ENCODE data around the gene SLC25A34. TPM values are rescaled to one million over a fixed set of nuclear protein-coding genes. Genes with fewer than 3 reads are reported as not detected.
A peak's percentile ranks its signal among the peaks of the same experiment; 100 is the strongest.

SLC25A34 gene
- polyA plus RNA-seq, 3 donors: 0.08 to 2.7 (median 0.61) TPM

DNA sequence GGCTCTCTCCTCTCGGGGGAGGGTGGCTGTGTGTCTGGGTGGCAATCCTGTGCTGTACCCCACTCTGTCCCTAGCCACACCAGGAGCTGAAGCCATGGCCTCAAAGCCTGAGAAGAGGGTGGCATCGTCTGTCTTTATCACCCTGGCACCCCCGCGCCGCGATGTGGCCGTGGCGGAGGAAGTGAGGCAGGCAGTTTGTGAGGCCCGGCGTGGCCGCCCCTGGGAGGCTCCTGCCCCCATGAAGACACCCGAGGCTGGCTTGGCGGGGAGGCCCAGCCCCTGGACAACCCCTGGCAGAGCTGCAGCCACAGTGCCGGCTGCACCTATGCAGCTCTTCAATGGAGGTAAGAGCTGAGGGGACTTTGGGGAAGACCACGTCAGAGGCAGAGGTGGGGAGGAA is 28.8 kb downstream of the SLC25A34 start:
- Histone ChIP-seq H3K27ac (ENCODE audit: low read depth in 1 of 2, low read length in 2 of 2) (no peak overlapping the region), H3K9me3 (replicated peaks in 1 of 2; ENCODE audit: control insufficient read depth in 1 of 2, insufficient read depth in 1 of 2, low read length in 2 of 2) (peaks cover 0 to 5% of the 10 kb centered on the region in 2 donors), H3K9ac (ENCODE audit: insufficient read depth, low read length, poor library complexity, severe bottlenecking) (no peak overlapping the region), H3K79me2 (ENCODE audit: insufficient read depth, low read length) (no peaks in the 10 kb centered on the region), H3K4me1 (ENCODE audit: control insufficient read depth in 1 of 2, insufficient read depth in 2 of 2, low read length in 2 of 2) (no peaks in the 10 kb centered on the region), H3K4me2 (replicated peaks; ENCODE audit: extremely low read depth, low read length, poor library complexity, severe bottlenecking) (no peak overlapping the region), H3K36me3 (replicated peaks in 1 of 2; ENCODE audit: control insufficient read depth in 1 of 2, insufficient read depth in 2 of 2, low read length in 2 of 2) (no peaks in the 10 kb centered on the region), H2AFZ (ENCODE audit: insufficient read depth, low read depth, low read length, poor library complexity, severe bottlenecking) (no peak overlapping the region), H3K4me3 (replicated peaks in 1 of 3; ENCODE audit: low read depth in 2 of 3, low read length in 3 of 3) (no peak overlapping the region), H4K20me1 (ENCODE audit: insufficient read depth, low read length) (no peaks in the 10 kb centered on the region), H3K27me3 (ENCODE audit: control insufficient read depth in 2 of 2, insufficient read depth in 2 of 2, low read length in 2 of 2) (peaks cover 7 to 24% of the 10 kb centered on the region in 2 donors)
- intact Hi-C loops (cut with micrococcal nuclease): no loop called here
- Mint-ChIP-seq H3K27ac (no peak overlapping the region), H3K9me3 (peaks cover 0 to 2% (median 0%) of the 10 kb centered on the region in 7 donors), H3K27me3 (ENCODE audit: low read depth in 3 of 3) (peaks cover 30 to 56% (median 33%) of the 10 kb centered on the region in 3 donors), H3K36me3 (no peaks in the 10 kb centered on the region), H3K4me3 (no peak overlapping the region), H3K4me1 (no peaks in the 10 kb centered on the region)
- TF ChIP-seq, protein P1, sequence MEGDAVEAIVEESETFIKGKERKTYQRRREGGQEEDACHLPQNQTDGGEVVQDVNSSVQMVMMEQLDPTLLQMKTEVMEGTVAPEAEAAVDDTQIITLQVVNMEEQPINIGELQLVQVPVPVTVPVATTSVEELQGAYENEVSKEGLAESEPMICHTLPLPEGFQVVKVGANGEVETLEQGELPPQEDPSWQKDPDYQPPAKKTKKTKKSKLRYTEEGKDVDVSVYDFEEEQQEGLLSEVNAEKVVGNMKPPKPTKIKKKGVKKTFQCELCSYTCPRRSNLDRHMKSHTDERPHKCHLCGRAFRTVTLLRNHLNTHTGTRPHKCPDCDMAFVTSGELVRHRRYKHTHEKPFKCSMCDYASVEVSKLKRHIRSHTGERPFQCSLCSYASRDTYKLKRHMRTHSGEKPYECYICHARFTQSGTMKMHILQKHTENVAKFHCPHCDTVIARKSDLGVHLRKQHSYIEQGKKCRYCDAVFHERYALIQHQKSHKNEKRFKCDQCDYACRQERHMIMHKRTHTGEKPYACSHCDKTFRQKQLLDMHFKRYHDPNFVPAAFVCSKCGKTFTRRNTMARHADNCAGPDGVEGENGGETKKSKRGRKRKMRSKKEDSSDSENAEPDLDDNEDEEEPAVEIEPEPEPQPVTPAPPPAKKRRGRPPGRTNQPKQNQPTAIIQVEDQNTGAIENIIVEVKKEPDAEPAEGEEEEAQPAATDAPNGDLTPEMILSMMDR (IDR thresholded peaks at IDR 0.05): no peak
- no peak for DNase-seq
- 77% methylated on average over 10 of the region's 15 CpGs for WGBS (ENCODE audit: insufficient coverage)

DNA sequence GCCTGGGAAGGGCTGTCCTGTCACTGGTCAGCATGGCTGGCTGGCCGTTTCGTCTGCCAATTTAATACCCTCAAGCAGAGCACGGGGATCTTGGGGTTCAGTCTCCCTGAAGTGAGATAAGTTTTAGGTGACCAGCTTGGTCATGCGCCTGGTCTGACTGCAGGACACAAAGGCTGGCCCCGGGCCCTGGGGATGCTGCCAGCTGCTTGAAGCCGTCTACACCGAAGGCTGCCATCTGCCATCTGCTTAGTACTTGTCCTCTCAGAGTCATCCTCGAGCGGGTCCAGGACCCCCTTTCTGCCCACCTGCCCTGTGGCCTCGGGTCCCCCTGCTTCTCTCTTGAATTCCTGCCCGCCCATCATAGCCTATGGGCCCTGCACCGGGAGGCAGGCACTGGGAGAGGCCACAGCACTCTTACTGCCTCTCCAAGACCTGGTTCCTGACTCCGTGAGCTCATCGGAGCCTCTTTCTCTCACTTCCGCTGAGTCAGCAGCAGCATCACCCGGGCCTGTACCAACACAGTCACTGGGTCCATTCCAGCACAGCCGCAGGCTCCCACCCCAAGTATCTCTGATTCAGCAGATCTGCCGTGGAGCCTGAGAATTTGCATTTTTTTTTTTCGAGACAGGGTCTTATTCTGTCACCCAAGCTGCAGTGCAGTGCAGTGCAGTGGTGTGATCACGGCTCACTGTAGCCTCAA is 29.6 kb downstream of the SLC25A34 start:
- intact Hi-C loops (cut with micrococcal nuclease): no loop called here
- Histone ChIP-seq H3K9me3 (replicated peaks in 1 of 2; ENCODE audit: control insufficient read depth in 1 of 2, insufficient read depth in 1 of 2, low read length in 2 of 2) (peaks cover 0 to 5% of the 10 kb centered on the region in 2 donors), H2AFZ (ENCODE audit: insufficient read depth, low read depth, low read length, poor library complexity, severe bottlenecking) (no peak overlapping the region)

More for the DNA sequence above, 29.6 kb downstream of the SLC25A34 start:
- H3K4me1 Mint-ChIP-seq: no peaks in the 10 kb centered on the region
- no peak overlapping the region for H3K9ac ChIP-seq (ENCODE audit: insufficient read depth, low read length, poor library complexity, severe bottlenecking)
- H3K79me2 ChIP-seq (ENCODE audit: insufficient read depth, low read length): no peaks in the 10 kb centered on the region
- TF ChIP-seq, protein P1 (IDR thresholded peaks at IDR 0.05): no peak
- no peak overlapping the region for H3K4me3 ChIP-seq (replicated peaks in 1 of 3; ENCODE audit: low read depth in 2 of 3, low read length in 3 of 3)
- H3K36me3 ChIP-seq (replicated peaks in 1 of 2; ENCODE audit: control insufficient read depth in 1 of 2, insufficient read depth in 2 of 2, low read length in 2 of 2): no peaks in the 10 kb centered on the region
- no peak overlapping the region for H3K4me2 ChIP-seq (replicated peaks; ENCODE audit: extremely low read depth, low read length, poor library complexity, severe bottlenecking)
- 89% methylated on average over 15 of the region's 20 CpGs for WGBS (ENCODE audit: insufficient coverage)
- no peak for DNase-seq
- H3K4me1 ChIP-seq (ENCODE audit: control insufficient read depth in 1 of 2, insufficient read depth in 2 of 2, low read length in 2 of 2): no peaks in the 10 kb centered on the region
- no peaks in the 10 kb centered on the region for H3K36me3 Mint-ChIP-seq
- peaks cover 22 to 48% (median 25%) of the 10 kb centered on the region in 3 donors for H3K27me3 Mint-ChIP-seq (ENCODE audit: low read depth in 3 of 3)
- peak overlapping the region in 1 of 7 donors; percentile 1 for H3K27ac Mint-ChIP-seq
- H3K9me3 Mint-ChIP-seq: peaks cover 0 to 2% (median 0%) of the 10 kb centered on the region in 7 donors
- H3K4me3 Mint-ChIP-seq: peak overlapping the region in 1 of 2 donors; percentile 6
- H3K27me3 ChIP-seq (ENCODE audit: control insufficient read depth in 2 of 2, insufficient read depth in 2 of 2, low read length in 2 of 2): peaks cover 7 to 16% of the 10 kb centered on the region in 2 donors
- no peaks in the 10 kb centered on the region for H4K20me1 ChIP-seq (ENCODE audit: insufficient read depth, low read length)
- H3K27ac ChIP-seq (ENCODE audit: low read depth in 1 of 2, low read length in 2 of 2): no peak overlapping the region
